Epidermal melanocyte (primary cell): ENCODE results near the gene PCNX1.
"Not testable (repeated sequence)": the region's sequence is repeated elsewhere in the genome, so short reads cannot be mapped to it uniquely, and the experiment has no call there.

Experiments
- DNase-seq: peaks from one replicate; pipeline ENCODE4 v3.0.0; 2011; ENCODE audit warnings: low spot score; ENCODE audit not compliant: insufficient read length

PCNX1 gene

DNA sequence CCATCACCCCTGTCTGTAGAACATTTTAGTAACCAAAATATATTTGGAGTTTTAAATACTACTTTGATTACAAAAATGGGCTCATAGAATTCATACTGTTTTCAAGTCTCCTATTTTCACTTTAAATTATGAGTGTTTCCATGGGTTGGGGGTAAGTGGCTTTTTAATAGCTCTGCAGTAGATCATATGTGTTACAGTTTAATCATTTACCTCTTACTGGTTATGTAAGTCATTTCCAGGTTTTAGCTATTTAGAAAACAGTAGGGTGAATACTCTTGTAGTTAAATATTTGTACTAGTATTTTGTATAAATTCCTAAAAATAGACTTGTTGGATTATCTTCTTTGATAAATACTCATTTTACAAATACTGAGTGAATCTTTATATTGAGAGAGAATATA, 8.2 kb downstream of the PCNX1 start:
- DNase-seq, result no peak

- DNase-seq, result no peak
These were observed 9.0 kb downstream of the PCNX1 start for GRCh38 chr14:70916300-70916699.

- no peak for DNase-seq
These were observed 9.5 kb downstream of the PCNX1 start for GRCh38 chr14:70916799-70917198.

- DNase-seq, result no peak
These were observed 10.4 kb downstream of the PCNX1 start for GRCh38 chr14:70917633-70918032.

GRCh38 chr14:70919774-70920173, 12.5 kb downstream of the PCNX1 start:
- no peak for DNase-seq

DNA sequence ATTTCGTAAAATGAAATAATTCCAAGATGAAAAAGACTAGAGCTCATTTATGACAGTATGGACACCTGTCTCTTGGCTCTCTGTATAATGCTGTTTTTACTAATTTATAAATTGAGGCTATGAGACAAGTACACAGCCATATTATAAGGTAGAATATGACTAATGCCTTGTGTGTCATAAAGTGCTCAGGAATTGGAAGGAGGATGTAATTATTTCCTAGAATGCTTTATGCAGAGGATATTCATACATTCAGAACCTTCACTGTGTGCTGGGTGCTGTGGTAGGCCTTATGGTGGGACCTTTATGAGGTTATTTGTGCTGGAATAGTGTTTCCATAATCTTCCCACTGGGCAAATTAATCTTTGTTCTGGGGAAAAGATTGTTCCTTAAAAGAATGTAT, 13.3 kb downstream of the PCNX1 start:
- DNase-seq, result no peak

GRCh38 chr14:70921669-70922068, 14.4 kb downstream of the PCNX1 start:
- no peak for DNase-seq

DNA sequence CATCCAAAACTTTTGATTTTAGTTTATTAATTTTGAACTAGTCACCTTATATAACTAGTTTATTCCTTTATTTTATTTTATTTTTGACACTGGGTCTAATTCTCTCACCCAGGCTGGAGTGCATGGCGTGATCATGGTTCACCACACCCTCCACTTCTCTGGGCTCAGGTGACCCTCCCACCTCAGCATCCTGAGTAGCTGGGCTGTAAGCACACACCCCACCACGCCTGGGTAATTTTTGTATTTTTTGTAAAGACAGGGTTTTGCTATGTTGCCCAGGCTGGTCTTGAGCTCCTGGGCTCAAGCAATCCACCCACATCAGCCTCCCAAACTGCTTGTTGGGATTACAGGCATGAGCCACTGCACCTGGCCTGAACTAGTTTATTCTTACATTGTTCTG, 17.3 kb downstream of the PCNX1 start:
- DNase-seq, result no peak

- DNase-seq, result no peak
These were observed 19.1 kb downstream of the PCNX1 start for GRCh38 chr14:70926235-70926830.

- no peak for DNase-seq
These were observed 23.7 kb downstream of the PCNX1 start for GRCh38 chr14:70931008-70931407.

DNA sequence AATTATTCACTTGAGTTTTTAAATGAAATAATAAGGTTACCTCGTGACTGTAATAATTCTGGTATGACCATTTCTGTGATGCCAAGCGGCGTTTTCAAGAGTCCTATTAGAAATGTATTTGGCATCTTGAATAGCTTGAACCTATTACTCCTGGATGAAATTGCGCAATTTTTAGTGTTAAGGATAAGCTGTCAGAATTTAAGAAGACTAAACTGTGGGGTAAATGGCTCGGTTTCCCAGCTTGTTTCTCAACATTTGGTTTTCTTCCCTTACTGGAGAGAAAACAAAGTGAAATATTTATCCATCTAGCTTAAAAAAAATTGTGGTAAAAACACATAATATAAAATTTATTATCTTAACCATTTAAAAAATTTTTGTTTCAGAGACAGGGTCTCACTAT, 26.8 kb downstream of the PCNX1 start:
- DNase-seq, result no peak

GRCh38 chr14:70934502-70935134, 27.4 kb downstream of the PCNX1 start:
- no peak for DNase-seq

DNA sequence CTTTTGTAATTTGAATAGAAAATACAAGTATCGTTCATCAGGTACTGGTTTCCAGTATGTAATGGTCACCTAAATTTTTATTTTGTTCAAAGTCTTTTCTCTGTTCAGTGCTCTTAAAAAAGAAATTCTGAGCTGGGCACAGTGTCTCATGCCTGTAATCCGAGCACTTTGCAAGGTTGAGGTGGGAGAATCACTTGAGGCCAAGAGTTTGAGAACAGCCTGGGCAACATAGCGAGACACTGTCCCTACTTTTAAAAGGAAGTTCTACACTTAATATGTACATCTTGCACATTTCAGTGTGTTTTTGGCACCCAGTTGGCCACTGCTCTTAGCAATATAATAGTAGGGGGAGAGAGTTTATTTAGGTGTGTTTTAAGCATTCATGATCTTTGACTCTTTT, 27.9 kb downstream of the PCNX1 start:
- no peak for DNase-seq

- DNase-seq, result not testable (repeated sequence)
These were observed 32.4 kb downstream of the PCNX1 start for GRCh38 chr14:70939693-70940092.

- DNase-seq, result not testable (repeated sequence)
These were observed 34.5 kb downstream of the PCNX1 start for GRCh38 chr14:70941637-70942341.

DNA sequence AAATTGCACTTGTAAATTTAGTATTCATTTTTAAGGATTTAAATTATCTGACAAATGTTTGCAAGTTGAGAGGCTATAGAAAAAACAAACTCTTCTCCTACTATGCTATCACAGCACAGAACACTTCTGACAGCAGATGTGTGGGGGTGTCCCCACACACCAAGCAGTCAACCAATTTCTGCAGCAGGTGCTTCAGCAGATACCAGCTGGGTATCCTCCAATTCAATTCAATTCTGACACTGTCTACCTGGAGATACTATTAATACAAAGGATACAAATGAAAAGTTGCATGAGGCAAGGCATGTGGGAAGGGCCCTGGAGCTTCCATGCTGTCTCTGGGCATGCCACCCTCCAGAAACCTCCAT, 35.1 kb downstream of the PCNX1 start:
- no peak for DNase-seq

GRCh38 chr14:70942721-70943120, 35.5 kb downstream of the PCNX1 start:
- not testable (repeated sequence) for DNase-seq

GRCh38 chr14:70943838-70944237, 36.6 kb downstream of the PCNX1 start:
- DNase-seq, result no peak

DNA sequence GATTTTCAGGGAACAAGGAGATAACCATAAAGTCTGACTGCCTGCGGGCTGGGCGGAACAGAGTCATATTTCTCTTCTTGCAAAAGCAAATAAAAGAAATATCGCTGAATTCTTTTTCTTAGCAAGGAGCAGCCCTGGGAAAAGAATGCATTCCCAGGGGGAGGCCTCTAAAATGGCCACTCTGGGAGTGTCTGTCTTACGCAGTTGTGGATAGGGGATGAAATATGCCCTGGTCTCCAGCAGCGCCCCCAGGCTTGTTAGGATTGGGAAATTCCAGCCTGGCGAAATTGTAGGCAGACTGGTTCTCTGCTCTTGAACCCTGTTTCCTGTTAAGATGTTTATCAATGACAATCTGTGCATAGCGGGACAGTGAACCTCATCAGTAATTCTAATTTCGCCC, 40.5 kb downstream of the PCNX1 start:
- no peak for DNase-seq

DNA sequence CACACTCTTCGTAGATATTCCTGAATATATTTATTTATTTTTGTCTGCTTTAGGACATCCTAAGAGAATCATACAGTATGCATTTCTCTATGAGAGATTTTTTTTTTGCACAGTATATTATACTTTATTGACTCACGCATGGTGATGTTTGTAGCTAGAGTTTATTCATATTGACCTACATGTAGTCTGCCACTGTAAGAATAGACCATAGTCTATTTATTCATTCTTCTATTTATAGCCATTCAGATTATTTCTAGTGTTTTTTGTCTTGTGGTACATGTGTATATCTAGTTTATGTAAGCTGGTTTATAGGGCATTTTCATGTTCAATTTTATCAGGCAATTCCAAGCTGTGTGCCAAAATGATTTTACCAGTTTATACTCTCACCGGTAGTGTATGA, 45.2 kb downstream of the PCNX1 start:
- no peak for DNase-seq

- DNase-seq, result no peak
These were observed 46.8 kb downstream of the PCNX1 start for GRCh38 chr14:70954068-70954467.

DNA sequence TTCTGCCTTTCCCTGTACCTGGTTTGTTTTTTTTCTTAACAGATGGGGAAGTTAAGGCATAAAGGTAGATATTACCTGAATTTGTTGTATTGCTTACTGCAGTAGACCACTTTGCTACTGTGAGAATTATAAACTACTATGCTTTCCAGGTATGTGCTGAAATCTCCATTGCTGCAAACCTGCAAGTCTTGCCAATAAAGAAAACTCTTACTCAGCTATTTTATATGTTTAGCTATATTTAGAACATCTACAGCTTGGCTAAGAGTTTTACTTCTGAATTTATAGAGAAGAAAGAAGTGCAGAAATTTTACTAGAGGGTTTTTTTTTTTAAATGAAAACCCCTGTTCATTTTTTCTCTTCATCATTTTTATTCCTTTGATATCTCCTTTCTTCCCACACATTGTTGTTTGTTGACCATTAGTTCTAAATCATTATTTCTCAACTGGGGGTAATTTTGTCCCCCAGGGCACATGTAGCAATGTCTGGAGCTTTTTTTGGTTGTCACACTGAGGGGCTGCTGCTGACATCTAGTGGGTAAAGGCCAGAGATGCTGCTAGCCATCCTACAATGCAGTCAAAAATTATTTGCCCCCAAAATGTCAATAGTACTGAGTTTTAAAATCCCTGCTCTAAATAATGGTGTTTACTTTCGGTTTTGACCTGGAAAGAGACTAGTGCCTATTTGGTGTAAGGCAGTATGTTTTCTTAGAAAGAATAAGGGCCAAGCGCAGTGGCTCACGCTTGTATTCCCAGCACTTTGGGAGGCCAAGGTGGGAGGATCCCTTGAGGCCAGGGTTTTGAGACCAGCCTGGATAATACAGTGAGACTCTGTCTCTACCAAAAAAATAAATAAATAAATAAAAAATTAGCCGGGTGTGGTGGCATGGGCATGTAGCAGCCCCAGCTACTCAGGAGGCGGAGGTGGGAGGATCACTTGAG, 48.6 kb downstream of the PCNX1 start:
- no peak for DNase-seq
